ENCODE measurements around the gene SH2D2A.
A peak's percentile ranks its signal among the peaks of the same experiment; 100 is the strongest.

The SH2D2A gene

GRCh38 chr1:156816561-156817328, at the start of gene SH2D2A:
Gene SH2D2A, minus strand, starts transcription at chr1:156816848. Its CDS starts 140 bp downstream, at chr1:156816708.
- no peaks in the 10 kb centered on the region for H3K36me3 ChIP-seq (ENCODE audit: control insufficient read depth, insufficient read depth, low read length)
- no peaks in the 10 kb centered on the region for H3K9me3 ChIP-seq (ENCODE audit: control insufficient read depth, low read length)
- no peak within 1 kb of the TSS for H3K4me3 ChIP-seq (ENCODE audit: low read length)
- peak within 1 kb of the TSS; percentile 3 for H3K9ac ChIP-seq (ENCODE audit: low read length)
- H3K27me3 ChIP-seq (ENCODE audit: control insufficient read depth, insufficient read depth, low read length), result peaks cover 10% of the 10 kb centered on the region
- peaks cover 26% of the 10 kb centered on the region for H3K4me1 ChIP-seq (ENCODE audit: control insufficient read depth, insufficient read depth, low read length)

- Histone ChIP-seq H3K27me3 (ENCODE audit: control insufficient read depth, insufficient read depth, low read length) (peaks cover 48% of the 10 kb centered on the region), H3K9me3 (ENCODE audit: control insufficient read depth, low read length) (no peaks in the 10 kb centered on the region), H3K36me3 (ENCODE audit: control insufficient read depth, insufficient read depth, low read length) (no peaks in the 10 kb centered on the region), H3K4me3 (ENCODE audit: low read length) (no peak overlapping the region), H3K9ac (ENCODE audit: low read length) (no peak overlapping the region), H3K4me1 (ENCODE audit: control insufficient read depth, insufficient read depth, low read length) (no peaks in the 10 kb centered on the region)
Observed at GRCh38 chr1:156865865-156866248, 49.2 kb upstream of the SH2D2A start.

GRCh38 chr1:156865258-156865657, 48.6 kb upstream of the SH2D2A start:
- Histone ChIP-seq H3K4me3 (ENCODE audit: low read length) (no peak overlapping the region), H3K27me3 (ENCODE audit: control insufficient read depth, insufficient read depth, low read length) (peaks cover 54% of the 10 kb centered on the region), H3K36me3 (ENCODE audit: control insufficient read depth, insufficient read depth, low read length) (no peaks in the 10 kb centered on the region), H3K9ac (ENCODE audit: low read length) (no peak overlapping the region), H3K9me3 (ENCODE audit: control insufficient read depth, low read length) (no peaks in the 10 kb centered on the region), H3K4me1 (ENCODE audit: control insufficient read depth, insufficient read depth, low read length) (peaks cover 1% of the 10 kb centered on the region)

DNA sequence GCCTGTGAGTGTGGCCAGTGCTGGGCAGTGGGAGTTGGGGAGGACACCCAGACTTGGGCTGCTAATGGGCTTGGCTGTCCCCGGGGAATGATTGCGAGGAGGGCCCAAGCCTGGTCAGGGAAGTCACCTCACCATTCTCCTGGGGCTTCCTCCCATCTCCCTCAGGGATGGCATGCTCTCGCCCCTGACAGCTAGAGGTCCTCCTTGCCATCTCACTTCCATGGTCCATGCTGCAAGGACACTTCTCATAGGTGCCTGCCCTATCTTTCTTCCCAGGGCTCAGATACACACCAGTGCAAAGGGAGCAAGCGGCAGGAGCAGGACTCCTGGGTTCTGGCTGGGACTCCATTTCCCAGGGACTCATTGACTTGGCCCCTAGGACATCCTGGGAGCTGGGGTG, 48.1 kb upstream of the SH2D2A start:
- H3K4me3 ChIP-seq (ENCODE audit: low read length), result no peak overlapping the region
- peaks cover 58% of the 10 kb centered on the region for H3K27me3 ChIP-seq (ENCODE audit: control insufficient read depth, insufficient read depth, low read length)
- no peaks in the 10 kb centered on the region for H3K9me3 ChIP-seq (ENCODE audit: control insufficient read depth, low read length)
- no peaks in the 10 kb centered on the region for H3K36me3 ChIP-seq (ENCODE audit: control insufficient read depth, insufficient read depth, low read length)
- H3K9ac ChIP-seq (ENCODE audit: low read length), result no peak overlapping the region
- H3K4me1 ChIP-seq (ENCODE audit: control insufficient read depth, insufficient read depth, low read length), result peaks cover 6% of the 10 kb centered on the region

DNA sequence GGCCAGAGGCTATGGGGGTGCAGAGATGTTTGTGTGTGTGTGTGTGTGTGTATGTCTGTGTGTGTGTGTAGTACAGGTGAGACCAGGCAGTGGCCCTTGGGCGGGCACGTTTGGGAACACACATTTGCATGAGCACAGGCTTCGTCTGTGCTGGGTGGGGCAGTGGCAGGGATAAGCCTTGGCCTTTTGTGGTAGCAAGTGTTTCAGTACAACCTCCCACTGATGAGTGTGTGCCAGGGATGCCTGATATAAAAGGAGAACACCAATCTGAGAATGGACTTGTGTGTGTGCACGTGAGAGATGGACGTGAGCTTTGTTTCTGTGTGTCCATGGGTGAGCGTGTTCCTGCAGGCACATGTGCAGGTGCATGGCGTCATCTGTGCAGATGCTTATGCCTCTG, 47.0 kb upstream of the SH2D2A start:
- H3K36me3 ChIP-seq (ENCODE audit: control insufficient read depth, insufficient read depth, low read length), result no peaks in the 10 kb centered on the region
- peaks cover 70% of the 10 kb centered on the region for H3K27me3 ChIP-seq (ENCODE audit: control insufficient read depth, insufficient read depth, low read length)
- no peak overlapping the region for H3K4me3 ChIP-seq (ENCODE audit: low read length)
- peaks cover 14% of the 10 kb centered on the region for H3K4me1 ChIP-seq (ENCODE audit: control insufficient read depth, insufficient read depth, low read length)
- no peak overlapping the region for H3K9ac ChIP-seq (ENCODE audit: low read length)
- no peaks in the 10 kb centered on the region for H3K9me3 ChIP-seq (ENCODE audit: control insufficient read depth, low read length)

DNA sequence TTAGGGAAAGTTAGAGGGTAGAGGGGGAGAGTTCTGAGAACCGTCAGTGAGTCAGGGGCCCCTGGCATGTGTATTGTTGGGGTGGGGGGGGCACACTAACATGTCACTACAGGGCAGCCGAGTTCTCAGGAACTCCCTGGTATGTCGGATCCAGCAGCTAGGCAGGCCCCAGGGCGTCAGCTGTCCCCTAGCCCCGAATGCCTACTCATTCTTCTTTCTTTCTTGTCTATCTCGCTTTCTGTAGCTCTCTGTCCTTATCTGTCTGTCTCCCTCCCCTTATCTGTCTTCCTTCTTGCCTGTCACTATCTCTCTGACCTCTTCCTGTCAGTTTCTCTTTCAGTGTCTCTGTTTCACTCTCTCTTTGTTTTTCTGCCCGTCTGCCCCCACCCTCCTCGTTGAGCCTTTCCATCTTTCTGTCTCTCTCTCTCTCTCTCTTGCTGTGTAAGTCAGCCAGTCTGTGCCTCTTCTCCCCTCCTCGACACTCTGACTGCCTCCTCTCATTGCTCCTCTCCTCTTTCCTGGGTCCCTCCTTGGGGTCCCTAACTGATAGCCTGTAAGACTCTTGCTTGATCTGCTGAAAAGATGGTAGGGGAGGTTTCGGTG, 46.5 kb upstream of the SH2D2A start:
- H3K4me3 ChIP-seq (ENCODE audit: low read length), result no peak overlapping the region
- H3K27me3 ChIP-seq (ENCODE audit: control insufficient read depth, insufficient read depth, low read length), result peaks cover 75% of the 10 kb centered on the region
- no peaks in the 10 kb centered on the region for H3K9me3 ChIP-seq (ENCODE audit: control insufficient read depth, low read length)
- no peaks in the 10 kb centered on the region for H3K36me3 ChIP-seq (ENCODE audit: control insufficient read depth, insufficient read depth, low read length)
- H3K4me1 ChIP-seq (ENCODE audit: control insufficient read depth, insufficient read depth, low read length), result peaks cover 14% of the 10 kb centered on the region
- H3K9ac ChIP-seq (ENCODE audit: low read length), result no peak overlapping the region

GRCh38 chr1:156862584-156862983, 45.9 kb upstream of the SH2D2A start:
- peaks cover 80% of the 10 kb centered on the region for H3K27me3 ChIP-seq (ENCODE audit: control insufficient read depth, insufficient read depth, low read length)

DNA sequence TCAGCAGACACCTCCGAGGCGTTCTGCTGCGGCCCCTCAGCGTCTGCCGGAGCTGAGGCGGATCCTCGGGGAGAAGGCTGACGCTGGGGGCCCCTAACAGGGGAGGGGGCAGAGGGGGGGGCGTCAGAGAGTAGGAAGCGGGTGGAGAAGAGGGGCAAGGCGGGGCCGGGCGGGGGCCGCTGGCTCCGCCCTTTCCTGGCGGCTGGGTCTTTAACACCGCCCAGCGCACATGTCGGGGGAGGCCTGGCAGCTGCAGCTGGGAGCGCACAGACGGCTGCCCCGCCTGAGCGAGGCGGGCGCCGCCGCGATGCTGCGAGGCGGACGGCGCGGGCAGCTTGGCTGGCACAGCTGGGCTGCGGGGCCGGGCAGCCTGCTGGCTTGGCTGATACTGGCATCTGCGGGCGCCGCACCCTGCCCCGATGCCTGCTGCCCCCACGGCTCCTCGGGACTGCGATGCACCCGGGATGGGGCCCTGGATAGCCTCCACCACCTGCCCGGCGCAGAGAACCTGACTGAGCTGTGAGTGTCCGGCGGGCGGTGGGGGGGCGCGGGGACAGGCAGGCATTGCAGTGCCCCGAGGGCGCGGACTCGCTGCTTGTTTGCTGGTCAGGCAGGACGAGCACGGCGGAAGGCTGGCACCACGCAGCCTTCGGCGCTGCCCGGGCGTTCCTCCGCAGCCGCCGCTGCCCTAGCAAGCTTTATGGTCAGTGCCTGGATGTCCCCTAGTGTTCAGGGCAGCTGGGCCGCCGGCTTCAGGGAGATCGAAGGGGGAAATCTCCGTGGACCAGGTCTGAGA, 44.2 kb upstream of the SH2D2A start, which contains the start of gene NTRK1:
Gene NTRK1 (plus strand): TSS at position 238 of the 796 bp plus-strand sequence. CDS start 70 bp downstream, at position 308.
- no peak within 1 kb of the TSS for H3K4me3 ChIP-seq (ENCODE audit: low read length)
- H3K9ac ChIP-seq (ENCODE audit: low read length), result no peak within 1 kb of the TSS
- H3K36me3 ChIP-seq (ENCODE audit: control insufficient read depth, insufficient read depth, low read length), result no peaks in the 10 kb centered on the region
- peaks cover 91% of the 10 kb centered on the region for H3K27me3 ChIP-seq (ENCODE audit: control insufficient read depth, insufficient read depth, low read length)
- peaks cover 14% of the 10 kb centered on the region for H3K4me1 ChIP-seq (ENCODE audit: control insufficient read depth, insufficient read depth, low read length)
- H3K9me3 ChIP-seq (ENCODE audit: control insufficient read depth, low read length), result no peaks in the 10 kb centered on the region

More at GRCh38 chr1:156862584-156862983, 45.9 kb upstream of the SH2D2A start:
- Histone ChIP-seq H3K4me3 (ENCODE audit: low read length) (no peak overlapping the region), H3K4me1 (ENCODE audit: control insufficient read depth, insufficient read depth, low read length) (peaks cover 14% of the 10 kb centered on the region), H3K9me3 (ENCODE audit: control insufficient read depth, low read length) (no peaks in the 10 kb centered on the region), H3K36me3 (ENCODE audit: control insufficient read depth, insufficient read depth, low read length) (no peaks in the 10 kb centered on the region), H3K9ac (ENCODE audit: low read length) (no peak overlapping the region)

- H3K4me3 ChIP-seq (ENCODE audit: low read length), result no peak overlapping the region
- no peaks in the 10 kb centered on the region for H3K9me3 ChIP-seq (ENCODE audit: control insufficient read depth, low read length)
- peaks cover 84% of the 10 kb centered on the region for H3K27me3 ChIP-seq (ENCODE audit: control insufficient read depth, insufficient read depth, low read length)
- no peaks in the 10 kb centered on the region for H3K36me3 ChIP-seq (ENCODE audit: control insufficient read depth, insufficient read depth, low read length)
- peaks cover 14% of the 10 kb centered on the region for H3K4me1 ChIP-seq (ENCODE audit: control insufficient read depth, insufficient read depth, low read length)
- H3K9ac ChIP-seq (ENCODE audit: low read length), result no peak overlapping the region
Observed at GRCh38 chr1:156860113-156860627, 43.5 kb upstream of the SH2D2A start.

GRCh38 chr1:156859523-156860112, 43.0 kb upstream of the SH2D2A start:
- Histone ChIP-seq H3K4me3 (ENCODE audit: low read length) (no peak overlapping the region), H3K9ac (ENCODE audit: low read length) (no peak overlapping the region), H3K9me3 (ENCODE audit: control insufficient read depth, low read length) (no peaks in the 10 kb centered on the region), H3K36me3 (ENCODE audit: control insufficient read depth, insufficient read depth, low read length) (no peaks in the 10 kb centered on the region), H3K27me3 (ENCODE audit: control insufficient read depth, insufficient read depth, low read length) (peaks cover 79% of the 10 kb centered on the region), H3K4me1 (ENCODE audit: control insufficient read depth, insufficient read depth, low read length) (peaks cover 14% of the 10 kb centered on the region)

DNA sequence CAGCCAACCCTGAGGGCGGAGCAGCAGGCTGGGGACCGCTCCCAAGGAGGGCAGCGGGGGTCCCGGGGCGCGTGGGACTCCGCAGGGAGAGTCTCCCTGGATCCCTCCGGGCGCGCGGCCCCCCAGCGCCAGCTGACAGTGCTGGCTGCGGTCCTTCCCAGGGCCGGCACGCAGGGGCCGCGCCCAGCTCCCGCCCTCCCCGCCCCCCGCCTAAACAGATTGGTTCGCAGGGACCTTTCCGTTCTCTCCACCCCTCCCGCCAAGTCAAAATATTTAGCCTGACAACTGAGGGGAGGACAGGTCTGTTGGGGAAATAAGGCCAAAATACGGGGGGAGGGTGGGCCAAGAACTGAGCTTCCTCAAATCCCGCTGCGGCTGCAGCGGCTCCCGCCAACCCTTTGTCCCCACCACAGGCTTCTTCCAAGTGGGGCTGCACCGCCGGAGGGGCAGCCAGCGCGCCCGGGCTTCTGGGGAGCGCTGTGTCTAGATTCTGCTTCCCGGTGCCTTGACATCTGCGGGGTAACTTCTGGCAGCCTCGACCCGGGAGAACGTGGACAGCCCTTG, 42.4 kb upstream of the SH2D2A start, which contains the start of gene INSRR:
Gene INSRR (minus strand): TSS at position 159 of the 564 bp plus-strand sequence. CDS start 496 bp downstream, outside the sequence.
- H3K4me3 ChIP-seq (ENCODE audit: low read length), result no peak within 1 kb of the TSS
- H3K4me1 ChIP-seq (ENCODE audit: control insufficient read depth, insufficient read depth, low read length), result peaks cover 14% of the 10 kb centered on the region
- H3K27me3 ChIP-seq (ENCODE audit: control insufficient read depth, insufficient read depth, low read length), result peaks cover 76% of the 10 kb centered on the region
- H3K36me3 ChIP-seq (ENCODE audit: control insufficient read depth, insufficient read depth, low read length), result no peaks in the 10 kb centered on the region
- no peak within 1 kb of the TSS for H3K9ac ChIP-seq (ENCODE audit: low read length)
- no peaks in the 10 kb centered on the region for H3K9me3 ChIP-seq (ENCODE audit: control insufficient read depth, low read length)
